Measurements from ENCODE around the gene MYLK2. TPM values are rescaled to one million over a fixed set of nuclear protein-coding genes. Genes with fewer than 3 reads are reported as not detected.

Gene MYLK2
- total RNA-seq, 1 experiment from 2014 or later: 0.74 TPM

DNA sequence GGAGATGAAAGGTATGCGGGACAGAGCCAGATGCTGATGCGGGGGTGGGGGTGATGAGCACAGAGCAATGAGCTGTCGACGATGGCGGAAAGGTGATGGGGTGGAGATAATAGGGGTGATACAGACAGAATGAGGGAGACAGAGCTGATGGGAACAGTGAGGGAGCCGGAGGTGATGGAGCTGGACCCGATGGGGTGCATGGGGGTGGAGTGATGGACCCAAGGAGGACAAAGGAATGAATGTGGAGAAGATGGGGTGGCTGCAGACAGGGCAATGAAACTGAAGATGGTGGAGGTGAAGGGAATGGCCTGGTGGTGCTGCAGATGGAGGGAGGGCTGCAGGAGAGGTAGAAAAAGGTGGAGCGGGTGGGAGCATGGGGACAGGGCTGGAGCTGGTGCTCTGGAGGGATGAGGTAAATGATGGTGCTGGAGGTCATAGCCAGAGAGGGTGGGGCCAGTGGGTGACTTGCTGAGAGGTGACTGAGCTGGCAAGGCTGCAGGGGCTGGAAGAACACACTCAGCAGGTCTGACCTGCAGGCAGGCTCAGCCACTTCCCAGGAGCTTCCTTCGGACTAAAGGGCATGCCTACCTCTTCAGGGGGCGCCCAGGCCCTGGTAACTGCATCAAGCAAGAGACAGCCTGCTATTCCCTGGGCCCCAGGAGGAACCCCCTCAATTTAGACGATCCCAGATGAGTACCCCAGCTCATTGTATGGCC, 32.2 kb downstream of the MYLK2 start:
- no peak overlapping the region for H3K14ac ChIP-seq (ENCODE audit: insufficient read depth, low read length)
- WGBS (ENCODE audit: extremely low coverage, insufficient read length, low lambda C conversion rate): no CpG with 5 or more reads among the region's 11 CpGs
- peaks cover 51% of the 10 kb centered on the region for H3K27me3 Mint-ChIP-seq (ENCODE audit: low read depth)

More for the DNA sequence above, 32.2 kb downstream of the MYLK2 start:
- no peaks in the 10 kb centered on the region for H4K20me1 ChIP-seq (ENCODE audit: control insufficient read depth, insufficient read depth, insufficient read length)
- H4K8ac ChIP-seq (replicated peaks; ENCODE audit: insufficient read length, low read depth, low read length): no peak overlapping the region
- H2BK120ac ChIP-seq (ENCODE audit: low read depth, low read length, poor library complexity, severe bottlenecking): no peak overlapping the region
- TF ChIP-seq, protein P1, sequence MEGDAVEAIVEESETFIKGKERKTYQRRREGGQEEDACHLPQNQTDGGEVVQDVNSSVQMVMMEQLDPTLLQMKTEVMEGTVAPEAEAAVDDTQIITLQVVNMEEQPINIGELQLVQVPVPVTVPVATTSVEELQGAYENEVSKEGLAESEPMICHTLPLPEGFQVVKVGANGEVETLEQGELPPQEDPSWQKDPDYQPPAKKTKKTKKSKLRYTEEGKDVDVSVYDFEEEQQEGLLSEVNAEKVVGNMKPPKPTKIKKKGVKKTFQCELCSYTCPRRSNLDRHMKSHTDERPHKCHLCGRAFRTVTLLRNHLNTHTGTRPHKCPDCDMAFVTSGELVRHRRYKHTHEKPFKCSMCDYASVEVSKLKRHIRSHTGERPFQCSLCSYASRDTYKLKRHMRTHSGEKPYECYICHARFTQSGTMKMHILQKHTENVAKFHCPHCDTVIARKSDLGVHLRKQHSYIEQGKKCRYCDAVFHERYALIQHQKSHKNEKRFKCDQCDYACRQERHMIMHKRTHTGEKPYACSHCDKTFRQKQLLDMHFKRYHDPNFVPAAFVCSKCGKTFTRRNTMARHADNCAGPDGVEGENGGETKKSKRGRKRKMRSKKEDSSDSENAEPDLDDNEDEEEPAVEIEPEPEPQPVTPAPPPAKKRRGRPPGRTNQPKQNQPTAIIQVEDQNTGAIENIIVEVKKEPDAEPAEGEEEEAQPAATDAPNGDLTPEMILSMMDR (conservative IDR thresholded peaks at IDR 0.05): no peak
- peaks cover 2% of the 10 kb centered on the region; the same call in 1 of the 2 replicates for H3K4me1 ChIP-seq (ENCODE audit: insufficient read depth, low read length)
- Mint-ChIP-seq H3K4me3 (peak overlapping the region in 1 of 2 experiments; percentile 30; a peak in 1 of 5 replicates), H3K9me3 (no peaks in the 10 kb centered on the region), H3K36me3 (ENCODE audit: insufficient read depth in 1 of 3, low read depth in 3 of 3) (no peaks in the 10 kb centered on the region), H3K27ac (no peak overlapping the region), H3K4me1 (peaks cover 7 to 11% of the 10 kb centered on the region in 2 experiments)
- H3K9ac ChIP-seq (ENCODE audit: extremely low read depth, insufficient read length, low read length): no peak overlapping the region
- no peaks in the 10 kb centered on the region for H3K79me2 ChIP-seq (ENCODE audit: insufficient read depth, low read length)
- H2AK5ac ChIP-seq (ENCODE audit: insufficient read length, low read length): no peak overlapping the region
- H3K56ac ChIP-seq (ENCODE audit: insufficient read length, low read depth, low read length): no peak overlapping the region
- H3K27ac ChIP-seq (ENCODE audit: insufficient read length, low read depth, low read length): no peak overlapping the region
- no peak overlapping the region for H2BK5ac ChIP-seq (ENCODE audit: insufficient read length, low read length)
- H3K9me3 ChIP-seq (ENCODE audit: control insufficient read depth, low read depth, low read length): no peaks in the 10 kb centered on the region
- H3K23ac ChIP-seq (ENCODE audit: insufficient read length, low read depth, low read length): no peak overlapping the region
- H4K91ac ChIP-seq (ENCODE audit: insufficient read length, low read depth, low read length): no peak overlapping the region
- no peak overlapping the region for H2AFZ ChIP-seq (ENCODE audit: low read length)
- no peak overlapping the region for H2BK15ac ChIP-seq (ENCODE audit: low read depth, low read length)
- H3K79me1 ChIP-seq (ENCODE audit: insufficient read depth, low read depth, low read length, poor library complexity, severe bottlenecking): no peaks in the 10 kb centered on the region
- no peak overlapping the region for H3K18ac ChIP-seq (ENCODE audit: insufficient read length, low read depth, low read length)
- H3K23me2 ChIP-seq (ENCODE audit: insufficient read length, low read depth, low read length, poor library complexity, severe bottlenecking): no peaks in the 10 kb centered on the region
- no peak overlapping the region for H3K4me2 ChIP-seq (ENCODE audit: insufficient read depth, insufficient read length, low read length)
- H2BK20ac ChIP-seq (ENCODE audit: low read depth, low read length, poor library complexity, severe bottlenecking): no peak overlapping the region
- no peak overlapping the region for H3K4ac ChIP-seq (ENCODE audit: low read depth, low read length)
- no peak overlapping the region for H3T11ph ChIP-seq (ENCODE audit: low read length)
- DNase-seq: no peak
- H3K27me3 ChIP-seq (ENCODE audit: insufficient read depth, low read length): no peaks in the 10 kb centered on the region
- H4K5ac ChIP-seq (ENCODE audit: insufficient read length, low read depth, low read length): no peak overlapping the region
- H2BK12ac ChIP-seq (ENCODE audit: insufficient read length, low read depth, low read length): no peak overlapping the region

Measured in H9 (cell line).